ENCODE results near the gene UROC1.

UROC1 gene

DNA sequence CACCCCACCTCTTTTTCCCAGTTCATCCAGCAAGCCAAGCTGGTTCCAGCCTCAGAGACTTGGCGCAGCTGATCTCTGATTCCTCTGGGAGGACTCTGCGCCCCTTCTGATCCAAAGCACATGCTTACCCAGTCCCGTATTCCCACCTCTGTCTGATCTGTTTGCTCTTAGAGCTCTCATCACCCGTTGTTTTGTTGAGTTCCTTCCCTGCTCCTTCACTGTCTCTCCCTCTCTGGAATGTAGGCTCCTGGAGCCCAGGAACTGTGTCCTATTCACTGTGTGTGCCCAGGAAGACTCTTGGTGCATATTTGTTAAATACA lies 40.6 kb downstream of the UROC1 start:
- TF ChIP-seq, protein P1, sequence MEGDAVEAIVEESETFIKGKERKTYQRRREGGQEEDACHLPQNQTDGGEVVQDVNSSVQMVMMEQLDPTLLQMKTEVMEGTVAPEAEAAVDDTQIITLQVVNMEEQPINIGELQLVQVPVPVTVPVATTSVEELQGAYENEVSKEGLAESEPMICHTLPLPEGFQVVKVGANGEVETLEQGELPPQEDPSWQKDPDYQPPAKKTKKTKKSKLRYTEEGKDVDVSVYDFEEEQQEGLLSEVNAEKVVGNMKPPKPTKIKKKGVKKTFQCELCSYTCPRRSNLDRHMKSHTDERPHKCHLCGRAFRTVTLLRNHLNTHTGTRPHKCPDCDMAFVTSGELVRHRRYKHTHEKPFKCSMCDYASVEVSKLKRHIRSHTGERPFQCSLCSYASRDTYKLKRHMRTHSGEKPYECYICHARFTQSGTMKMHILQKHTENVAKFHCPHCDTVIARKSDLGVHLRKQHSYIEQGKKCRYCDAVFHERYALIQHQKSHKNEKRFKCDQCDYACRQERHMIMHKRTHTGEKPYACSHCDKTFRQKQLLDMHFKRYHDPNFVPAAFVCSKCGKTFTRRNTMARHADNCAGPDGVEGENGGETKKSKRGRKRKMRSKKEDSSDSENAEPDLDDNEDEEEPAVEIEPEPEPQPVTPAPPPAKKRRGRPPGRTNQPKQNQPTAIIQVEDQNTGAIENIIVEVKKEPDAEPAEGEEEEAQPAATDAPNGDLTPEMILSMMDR (IDR thresholded peaks at IDR 0.05): no peak
- H3K36me3 ChIP-seq: peaks cover 0 to 1% (median 0%) of the 10 kb centered on the region in 3 donors
- H3K27ac ChIP-seq: peak overlapping the region; percentile 88 to 91
- H3K4me1 ChIP-seq: peaks cover 0 to 37% (median 31%) of the 10 kb centered on the region in 4 donors
- H3K27me3 ChIP-seq: no peaks in the 10 kb centered on the region
- H3K9me3 ChIP-seq: no peaks in the 10 kb centered on the region
- no peak for DNase-seq
- no peak overlapping the region for H3K4me3 ChIP-seq
- intact Hi-C loops (cut with DNase I; ENCODE audit: low total_unique reads): loop anchor here (5.0 to 10.0 kb wide), 3 partner anchors 212 to 395 kb away; partner anchors contain the start of gene SLC41A3

GRCh38 chr3:126476166-126477060 lies 41.2 kb downstream of the UROC1 start:
- TF ChIP-seq, protein P1 (IDR thresholded peaks at IDR 0.05): peak in 1 of 2 experiments; percentile 6
- Histone ChIP-seq H3K36me3 (peaks cover 0 to 7% (median under 1%) of the 10 kb centered on the region in 3 donors), H3K4me3 (peak overlapping the region; percentile 63 to 75), H3K9me3 (no peaks in the 10 kb centered on the region), H3K4me1 (peaks cover 0 to 43% (median 37%) of the 10 kb centered on the region in 4 donors), H3K27ac (peak overlapping the region; percentile 88 to 91), H3K27me3 (no peaks in the 10 kb centered on the region)
- DNase-seq: peak in 1 of 2 donors; percentile 86
- intact Hi-C loops (cut with DNase I; ENCODE audit: low total_unique reads): loop anchor here (5.0 to 10.0 kb wide), 3 partner anchors 212 to 394 kb away; partner anchors contain the start of gene SLC41A3

- intact Hi-C loops (cut with DNase I; ENCODE audit: low total_unique reads): loop anchor here (5.0 to 10.0 kb wide), 3 partner anchors 211 to 393 kb away; partner anchors contain the start of gene SLC41A3
- no peaks in the 10 kb centered on the region for H3K27me3 ChIP-seq
- peaks cover 0 to 48% (median 39%) of the 10 kb centered on the region in 4 donors for H3K4me1 ChIP-seq
- no peaks in the 10 kb centered on the region for H3K9me3 ChIP-seq
- TF ChIP-seq, protein P1 (IDR thresholded peaks at IDR 0.05): peak; percentile 18 to 36
- peak within 1 kb of the TSS; percentile 71 to 75 for H3K4me3 ChIP-seq
- peaks cover 8 to 16% (median 9%) of the 10 kb centered on the region in 3 donors for H3K36me3 ChIP-seq
- DNase-seq: peak; percentile 91 to 97
- peak within 1 kb of the TSS; percentile 88 to 91 for H3K27ac ChIP-seq
Observed at GRCh38 chr3:126475413-126476114, 42.0 kb downstream of the UROC1 start, which contains the start of gene ZXDC. ZXDC (minus strand) TSS chr3:126475891; CDS start chr3:126475865, 26 bp downstream.

DNA sequence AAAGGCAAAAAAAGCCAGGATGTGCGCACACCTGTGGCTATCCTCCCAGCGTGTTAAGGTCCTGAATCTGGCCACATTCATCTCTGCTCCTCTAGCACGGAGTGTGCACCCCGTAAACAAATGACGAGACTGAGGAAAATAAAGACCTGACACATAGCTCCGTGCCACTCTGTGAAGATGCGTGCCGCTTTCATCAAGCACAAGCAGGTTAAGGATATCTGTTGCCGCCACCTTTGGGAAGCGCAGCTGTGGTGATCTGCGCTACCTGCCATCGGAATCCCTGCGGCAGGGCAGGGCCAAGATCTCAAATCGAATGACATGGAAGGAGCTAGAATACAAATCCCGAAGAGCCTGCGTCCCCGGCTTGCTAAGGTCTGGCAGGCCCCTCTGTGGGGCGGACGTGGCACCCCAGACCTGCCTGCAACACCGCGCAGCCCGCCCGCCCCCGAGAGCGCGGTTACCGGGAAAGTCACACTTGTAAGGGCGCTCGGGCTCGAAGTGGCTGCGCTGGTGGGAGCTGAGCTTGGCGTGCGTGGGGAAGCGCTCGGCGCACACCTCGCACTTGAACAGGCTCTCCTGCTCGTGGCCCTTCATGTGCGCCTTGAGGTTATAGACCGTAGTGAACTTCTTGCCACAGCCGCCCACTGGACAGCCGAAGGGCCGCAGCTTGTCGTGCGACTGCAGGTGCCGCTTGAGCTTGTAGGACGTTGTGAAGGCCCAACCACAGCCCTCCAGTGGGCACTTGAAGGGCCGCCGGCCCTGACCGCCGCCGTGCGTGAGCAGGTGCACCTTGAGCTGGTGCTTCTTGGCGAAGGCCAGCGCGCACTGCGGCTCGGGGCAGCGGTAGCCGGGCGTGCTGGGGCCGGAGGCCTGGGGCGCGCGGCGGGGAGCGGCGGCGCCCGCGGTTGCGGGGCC lies 42.8 kb downstream of the UROC1 start:
- H3K9me3 ChIP-seq: no peaks in the 10 kb centered on the region
- peak; percentile 40 to 78 for DNase-seq
- intact Hi-C loops (cut with DNase I; ENCODE audit: low total_unique reads): loop anchor here (5.0 to 10.0 kb wide), 4 partner anchors 82 to 392 kb away; partner anchors contain the start of genes CFAP100 and SLC41A3
- H3K36me3 ChIP-seq: peaks cover 16 to 24% (median 17%) of the 10 kb centered on the region in 3 donors
- no peaks in the 10 kb centered on the region for H3K27me3 ChIP-seq
- H3K4me1 ChIP-seq: peaks cover 0 to 48% (median 40%) of the 10 kb centered on the region in 4 donors
- H3K4me3 ChIP-seq: peak overlapping the region; percentile 71 to 75
- TF ChIP-seq, protein P1 (IDR thresholded peaks at IDR 0.05): peak in 1 of 2 experiments; percentile 22
- peak overlapping the region; percentile 82 to 86 for H3K27ac ChIP-seq

Measured in tibial artery (tissue), 4 donors.